ENCODE measurements around the gene PITX1.

The PITX1 gene

GRCh38 chr5:135012033-135012588 lies 21.9 kb downstream of the PITX1 start:
- Histone ChIP-seq H3K4me3 (ENCODE audit: low read depth in 1 of 2, low read length in 2 of 2) (no peak overlapping the region), H3K9me3 (ENCODE audit: low read length) (no peaks in the 10 kb centered on the region), H3K36me3 (ENCODE audit: insufficient read depth, low read length) (no peaks in the 10 kb centered on the region), H3K27ac (ENCODE audit: low read depth, low read length) (no peak overlapping the region), H3K9ac (ENCODE audit: low read length) (no peak overlapping the region), H3K27me3 (ENCODE audit: control insufficient read depth in 1 of 2, insufficient read depth in 2 of 2, low read length in 2 of 2) (no peaks in the 10 kb centered on the region), H3K4me1 (ENCODE audit: insufficient read depth, low read length) (peaks cover 29% of the 10 kb centered on the region)

GRCh38 chr5:135011355-135012032 lies 22.5 kb downstream of the PITX1 start:
- Histone ChIP-seq H3K9ac (ENCODE audit: low read length) (no peak overlapping the region), H3K4me3 (ENCODE audit: low read depth in 1 of 2, low read length in 2 of 2) (no peak overlapping the region)

GRCh38 chr5:135010502-135011354 lies 23.3 kb downstream of the PITX1 start:
- no peak overlapping the region for H3K4me3 ChIP-seq (ENCODE audit: low read depth in 1 of 2, low read length in 2 of 2)
- H3K27me3 ChIP-seq (ENCODE audit: control insufficient read depth in 1 of 2, insufficient read depth in 2 of 2, low read length in 2 of 2) = no peaks in the 10 kb centered on the region
- no peaks in the 10 kb centered on the region for H3K36me3 ChIP-seq (ENCODE audit: insufficient read depth, low read length)
- no peaks in the 10 kb centered on the region for H3K9me3 ChIP-seq (ENCODE audit: low read length)
- H3K27ac ChIP-seq (ENCODE audit: low read depth, low read length) = no peak overlapping the region
- H3K9ac ChIP-seq (ENCODE audit: low read length) = no peak overlapping the region
- peaks cover 29% of the 10 kb centered on the region for H3K4me1 ChIP-seq (ENCODE audit: insufficient read depth, low read length)

More at GRCh38 chr5:135011355-135012032, 22.5 kb downstream of the PITX1 start:
- no peaks in the 10 kb centered on the region for H3K27me3 ChIP-seq (ENCODE audit: control insufficient read depth in 1 of 2, insufficient read depth in 2 of 2, low read length in 2 of 2)
- H3K4me1 ChIP-seq (ENCODE audit: insufficient read depth, low read length) = peaks cover 29% of the 10 kb centered on the region
- H3K27ac ChIP-seq (ENCODE audit: low read depth, low read length) = no peak overlapping the region
- H3K36me3 ChIP-seq (ENCODE audit: insufficient read depth, low read length) = no peaks in the 10 kb centered on the region
- H3K9me3 ChIP-seq (ENCODE audit: low read length) = no peaks in the 10 kb centered on the region

- Histone ChIP-seq H3K9ac (ENCODE audit: low read length) (no peak overlapping the region), H3K27me3 (ENCODE audit: control insufficient read depth in 1 of 2, insufficient read depth in 2 of 2, low read length in 2 of 2) (no peaks in the 10 kb centered on the region), H3K36me3 (ENCODE audit: insufficient read depth, low read length) (no peaks in the 10 kb centered on the region), H3K4me3 (ENCODE audit: low read depth in 1 of 2, low read length in 2 of 2) (no peak overlapping the region), H3K4me1 (ENCODE audit: insufficient read depth, low read length) (peaks cover 29% of the 10 kb centered on the region), H3K27ac (ENCODE audit: low read depth, low read length) (no peak overlapping the region), H3K9me3 (ENCODE audit: low read length) (no peaks in the 10 kb centered on the region)
Measured at GRCh38 chr5:135009736-135010501, 24.1 kb downstream of the PITX1 start.

- peaks cover 21% of the 10 kb centered on the region for H3K4me1 ChIP-seq (ENCODE audit: insufficient read depth, low read length)
- H3K36me3 ChIP-seq (ENCODE audit: insufficient read depth, low read length) = no peaks in the 10 kb centered on the region
- H3K4me3 ChIP-seq (ENCODE audit: low read depth in 1 of 2, low read length in 2 of 2) = no peak overlapping the region
- no peak overlapping the region for H3K27ac ChIP-seq (ENCODE audit: low read depth, low read length)
- no peaks in the 10 kb centered on the region for H3K9me3 ChIP-seq (ENCODE audit: low read length)
- no peaks in the 10 kb centered on the region for H3K27me3 ChIP-seq (ENCODE audit: control insufficient read depth in 1 of 2, insufficient read depth in 2 of 2, low read length in 2 of 2)
- no peak overlapping the region for H3K9ac ChIP-seq (ENCODE audit: low read length)
Measured at GRCh38 chr5:135008981-135009735, 24.9 kb downstream of the PITX1 start.

GRCh38 chr5:135008556-135008955 lies 25.5 kb downstream of the PITX1 start:
- no peaks in the 10 kb centered on the region for H3K9me3 ChIP-seq (ENCODE audit: low read length)
- H3K36me3 ChIP-seq (ENCODE audit: insufficient read depth, low read length) = no peaks in the 10 kb centered on the region
- H3K9ac ChIP-seq (ENCODE audit: low read length) = no peak overlapping the region
- no peak overlapping the region for H3K4me3 ChIP-seq (ENCODE audit: low read depth in 1 of 2, low read length in 2 of 2)
- H3K27me3 ChIP-seq (ENCODE audit: control insufficient read depth in 1 of 2, insufficient read depth in 2 of 2, low read length in 2 of 2) = no peaks in the 10 kb centered on the region
- peaks cover 15% of the 10 kb centered on the region for H3K4me1 ChIP-seq (ENCODE audit: insufficient read depth, low read length)
- no peak overlapping the region for H3K27ac ChIP-seq (ENCODE audit: low read depth, low read length)

GRCh38 chr5:135007749-135008363 lies 26.2 kb downstream of the PITX1 start:
- Histone ChIP-seq H3K4me3 (ENCODE audit: low read depth in 1 of 2, low read length in 2 of 2) (no peak overlapping the region), H3K27ac (ENCODE audit: low read depth, low read length) (no peak overlapping the region), H3K4me1 (ENCODE audit: insufficient read depth, low read length) (peaks cover 8% of the 10 kb centered on the region), H3K27me3 (ENCODE audit: control insufficient read depth in 1 of 2, insufficient read depth in 2 of 2, low read length in 2 of 2) (no peaks in the 10 kb centered on the region), H3K9ac (ENCODE audit: low read length) (no peak overlapping the region), H3K9me3 (ENCODE audit: low read length) (no peaks in the 10 kb centered on the region), H3K36me3 (ENCODE audit: insufficient read depth, low read length) (no peaks in the 10 kb centered on the region)

GRCh38 chr5:135007305-135007704 lies 26.7 kb downstream of the PITX1 start:
- peaks cover 3% of the 10 kb centered on the region for H3K4me1 ChIP-seq (ENCODE audit: insufficient read depth, low read length)

GRCh38 chr5:135005076-135005475 lies 29.0 kb downstream of the PITX1 start:
- no peak overlapping the region for H3K27ac ChIP-seq (ENCODE audit: low read depth, low read length)
- no peak overlapping the region for H3K4me3 ChIP-seq (ENCODE audit: low read depth in 1 of 2, low read length in 2 of 2)
- H3K4me1 ChIP-seq (ENCODE audit: insufficient read depth, low read length) = no peaks in the 10 kb centered on the region
- H3K36me3 ChIP-seq (ENCODE audit: insufficient read depth, low read length) = no peaks in the 10 kb centered on the region
- H3K9ac ChIP-seq (ENCODE audit: low read length) = no peak overlapping the region
- no peaks in the 10 kb centered on the region for H3K27me3 ChIP-seq (ENCODE audit: control insufficient read depth in 1 of 2, insufficient read depth in 2 of 2, low read length in 2 of 2)
- no peaks in the 10 kb centered on the region for H3K9me3 ChIP-seq (ENCODE audit: low read length)

More at GRCh38 chr5:135007305-135007704, 26.7 kb downstream of the PITX1 start:
- no peaks in the 10 kb centered on the region for H3K9me3 ChIP-seq (ENCODE audit: low read length)
- H3K27ac ChIP-seq (ENCODE audit: low read depth, low read length) = no peak overlapping the region
- no peaks in the 10 kb centered on the region for H3K27me3 ChIP-seq (ENCODE audit: control insufficient read depth in 1 of 2, insufficient read depth in 2 of 2, low read length in 2 of 2)
- H3K4me3 ChIP-seq (ENCODE audit: low read depth in 1 of 2, low read length in 2 of 2) = no peak overlapping the region
- H3K9ac ChIP-seq (ENCODE audit: low read length) = no peak overlapping the region
- no peaks in the 10 kb centered on the region for H3K36me3 ChIP-seq (ENCODE audit: insufficient read depth, low read length)

- Histone ChIP-seq H3K4me1 (ENCODE audit: insufficient read depth, low read length) (no peaks in the 10 kb centered on the region), H3K9ac (ENCODE audit: low read length) (no peak overlapping the region), H3K4me3 (ENCODE audit: low read depth in 1 of 2, low read length in 2 of 2) (no peak overlapping the region), H3K36me3 (ENCODE audit: insufficient read depth, low read length) (no peaks in the 10 kb centered on the region), H3K9me3 (ENCODE audit: low read length) (no peaks in the 10 kb centered on the region), H3K27ac (ENCODE audit: low read depth, low read length) (no peak overlapping the region), H3K27me3 (ENCODE audit: control insufficient read depth in 1 of 2, insufficient read depth in 2 of 2, low read length in 2 of 2) (no peaks in the 10 kb centered on the region)
Measured at GRCh38 chr5:135004376-135004775, 29.7 kb downstream of the PITX1 start.
